WTC11 (cell line): Measurements from ENCODE around the gene SEL1L3. TPM values are rescaled to one million over a fixed set of nuclear protein-coding genes. Genes with fewer than 3 reads are reported as not detected.

Experiments
- ATAC-seq: fragments of 200-7000 bp; cut with Tn5 transposase; 2 replicates; pipeline ENCODE4 v1.10.0; 2021; ENCODE audit warnings: mild to moderate bottlenecking, moderate library complexity
- CTCF ChIA-PET: fragments of 300-600 bp; sonication (Branson Sonifier 250); formaldehyde crosslinking; loops from one replicate; lab custom pipeline; 2021; ENCODE audit warnings: antibody characterized with exemption; lab: Charles Lee
- POLR2A ChIA-PET: fragments of 350-600 bp; sonication (Branson Sonifier 250); formaldehyde crosslinking; loops from one replicate; lab custom pipeline; 2021; ENCODE audit warnings: antibody characterized with exemption; lab: Charles Lee
- DNase-seq: peaks from one replicate; pipeline ENCODE4 v3.0.0; 2021; ENCODE audit warnings: low spot score
- H3K27ac Mint-ChIP-seq: 2 replicates; pipeline ENCODE4 v1.8.0; 2021; ENCODE audit warnings: mixed read lengths
- H3K27me3 Mint-ChIP-seq: 2 replicates; pipeline ENCODE4 v1.8.0; 2021; ENCODE audit warnings: low read depth, mild to moderate bottlenecking, moderate library complexity, mixed read lengths
- H3K36me3 Mint-ChIP-seq: 2 replicates; pipeline ENCODE4 v1.8.0; 2021; ENCODE audit warnings: mixed read lengths
- H3K4me1 Mint-ChIP-seq: 2 replicates; pipeline ENCODE4 v1.8.0; 2022; ENCODE audit warnings: mixed read lengths
- H3K4me3 Mint-ChIP-seq: 2 replicates; pipeline ENCODE4 v1.8.0; 2021; ENCODE audit warnings: mild to moderate bottlenecking, moderate library complexity, mixed read lengths
- H3K9me3 Mint-ChIP-seq: 2 replicates; pipeline ENCODE4 v1.8.0; 2021; ENCODE audit warnings: mixed read lengths
- ATF1 ChIP-seq: sonication (generic); formaldehyde crosslinking; IDR thresholded peaks from 2 replicates; pipeline ENCODE4 v1.8.1; 2023; ENCODE audit warnings: mild to moderate bottlenecking, moderate library complexity, missing genetic modification reagents
- GABPB1 ChIP-seq: sonication (generic); formaldehyde crosslinking; IDR thresholded peaks from 2 replicates; pipeline ENCODE4 v1.8.1; 2023; ENCODE audit warnings: mild to moderate bottlenecking, missing genetic modification reagents
- SMAD3 ChIP-seq: sonication (generic); formaldehyde crosslinking; IDR thresholded peaks from 2 replicates; pipeline ENCODE4 v1.8.0; 2022; ENCODE audit warnings: missing genetic modification reagents, mild to moderate bottlenecking, borderline replicate concordance
- TEAD1 ChIP-seq: sonication (generic); formaldehyde crosslinking; IDR thresholded peaks from 2 replicates; pipeline ENCODE4 v1.8.0; 2022; ENCODE audit warnings: mild to moderate bottlenecking, missing genetic modification reagents
- ZNF423 ChIP-seq: fragments of 250-450 bp; sonication (Bioruptor Pico); IDR thresholded peaks from 2 replicates; pipeline ENCODE4 v2.1.2; 2022; ENCODE audit warnings: mild to moderate bottlenecking, moderate library complexity
- ZNF671 ChIP-seq: fragments of 250-450 bp; sonication (Bioruptor Pico); IDR thresholded peaks from 2 replicates; pipeline ENCODE4 v1.8.0; 2021; ENCODE audit warnings: mild to moderate bottlenecking
- total RNA-seq: library from RNA; stranded (reverse); gene quantifications from 3 replicates; pipeline ENCODE4 v1.2.3, GENCODE V29; 2021
- TF ChIP-seq, protein P1 (sequence below): fragments of 250-450 bp; sonication (Bioruptor Pico); IDR thresholded peaks from 2 replicates; pipeline ENCODE4 v2.1.2; 2022; ENCODE audit warnings: mild to moderate bottlenecking, moderate library complexity
- TF ChIP-seq, protein P2 (sequence below): sonication (generic); formaldehyde crosslinking; IDR thresholded peaks from 2 replicates; pipeline ENCODE4 v1.8.1; 2022; ENCODE audit warnings: low read depth, mild to moderate bottlenecking, moderate library complexity, missing genetic modification reagents, borderline replicate concordance
- TF ChIP-seq, protein P3 (sequence below): sonication (generic); formaldehyde crosslinking; IDR thresholded peaks from 2 replicates; pipeline ENCODE4 v1.8.0; 2023; ENCODE audit warnings: missing genetic modification reagents, mild to moderate bottlenecking, borderline replicate concordance
- TF ChIP-seq, protein P4 (sequence below): sonication (generic); formaldehyde crosslinking; IDR thresholded peaks from 2 replicates; pipeline ENCODE4 v1.8.1; 2023; ENCODE audit warnings: mild to moderate bottlenecking, missing genetic modification reagents
- TF ChIP-seq, protein P5 (sequence below): sonication (generic); formaldehyde crosslinking; IDR thresholded peaks from 2 replicates; pipeline ENCODE4 v1.8.0; 2022; ENCODE audit warnings: mild to moderate bottlenecking, missing genetic modification reagents
- TF ChIP-seq, protein P6 (sequence below): fragments of 250-450 bp; sonication (Bioruptor Pico); IDR thresholded peaks from 2 replicates; pipeline ENCODE4 v1.9.0; 2021; ENCODE audit warnings: mild to moderate bottlenecking, borderline replicate concordance
- TF ChIP-seq, protein P7 (sequence below): fragments of 250-450 bp; sonication (Bioruptor Pico); IDR thresholded peaks from 2 replicates; pipeline ENCODE4 v1.9.0; 2021; ENCODE audit warnings: moderate library complexity, mild to moderate bottlenecking, inconsistent platforms, borderline replicate concordance

The SEL1L3 gene
- total RNA-seq, 1 experiment from 2014 or later = 31.5 TPM

DNA sequence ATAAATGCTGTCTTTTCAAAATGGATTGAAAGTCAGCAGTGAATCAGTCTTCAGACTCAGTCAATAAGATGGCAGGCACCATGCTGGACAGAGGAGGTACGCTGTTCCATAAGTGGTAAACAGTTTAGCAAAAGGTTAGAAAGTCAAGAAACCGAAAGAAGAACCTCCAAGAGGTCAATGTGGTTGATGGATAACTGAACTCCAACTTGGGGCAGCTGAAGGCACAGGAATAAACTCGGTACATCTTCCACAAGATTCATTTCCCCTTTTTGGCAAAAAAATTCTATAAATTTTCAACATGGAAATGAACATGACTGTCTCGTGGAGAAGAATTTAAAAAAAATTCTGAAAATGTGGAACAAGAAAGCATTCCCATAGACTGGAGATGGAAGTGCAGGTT is 18.4 kb upstream of the SEL1L3 start:
- Mint-ChIP-seq H3K27ac (no peak overlapping the region), H3K9me3 (peaks cover 4% of the 10 kb centered on the region; the same call in 1 of the 2 replicates), H3K4me3 (no peak overlapping the region), H3K36me3 (no peaks in the 10 kb centered on the region), H3K4me1 (no peaks in the 10 kb centered on the region; the same call in 1 of the 2 replicates), H3K27me3 (no peaks in the 10 kb centered on the region)
- ChIA-PET CTCF (no interaction called here), POLR2A (no interaction called here)
- TF ChIP-seq ZNF671 = no peak
- TF ChIP-seq ZNF423 (CRISPR knock-in tag) = no peak
- TF ChIP-seq, protein P1, sequence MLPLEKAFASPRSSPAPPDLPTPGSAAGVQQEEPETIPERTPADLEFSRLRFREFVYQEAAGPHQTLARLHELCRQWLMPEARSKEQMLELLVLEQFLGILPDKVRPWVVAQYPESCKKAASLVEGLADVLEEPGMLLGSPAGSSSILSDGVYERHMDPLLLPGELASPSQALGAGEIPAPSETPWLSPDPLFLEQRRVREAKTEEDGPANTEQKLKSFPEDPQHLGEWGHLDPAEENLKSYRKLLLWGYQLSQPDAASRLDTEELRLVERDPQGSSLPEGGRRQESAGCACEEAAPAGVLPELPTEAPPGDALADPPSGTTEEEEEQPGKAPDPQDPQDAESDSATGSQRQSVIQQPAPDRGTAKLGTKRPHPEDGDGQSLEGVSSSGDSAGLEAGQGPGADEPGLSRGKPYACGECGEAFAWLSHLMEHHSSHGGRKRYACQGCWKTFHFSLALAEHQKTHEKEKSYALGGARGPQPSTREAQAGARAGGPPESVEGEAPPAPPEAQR (CRISPR knock-in tag) = no peak
- TF ChIP-seq ATF1 (CRISPR knock-in tag) = no peak
- no peak for TF ChIP-seq GABPB1
- TF ChIP-seq, protein P2, sequence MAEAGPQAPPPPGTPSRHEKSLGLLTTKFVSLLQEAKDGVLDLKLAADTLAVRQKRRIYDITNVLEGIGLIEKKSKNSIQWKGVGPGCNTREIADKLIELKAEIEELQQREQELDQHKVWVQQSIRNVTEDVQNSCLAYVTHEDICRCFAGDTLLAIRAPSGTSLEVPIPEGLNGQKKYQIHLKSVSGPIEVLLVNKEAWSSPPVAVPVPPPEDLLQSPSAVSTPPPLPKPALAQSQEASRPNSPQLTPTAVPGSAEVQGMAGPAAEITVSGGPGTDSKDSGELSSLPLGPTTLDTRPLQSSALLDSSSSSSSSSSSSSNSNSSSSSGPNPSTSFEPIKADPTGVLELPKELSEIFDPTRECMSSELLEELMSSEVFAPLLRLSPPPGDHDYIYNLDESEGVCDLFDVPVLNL (CRISPR knock-in tag) = no peak
- TF ChIP-seq SMAD3 (CRISPR knock-in tag) = no peak
- TF ChIP-seq, protein P3, sequence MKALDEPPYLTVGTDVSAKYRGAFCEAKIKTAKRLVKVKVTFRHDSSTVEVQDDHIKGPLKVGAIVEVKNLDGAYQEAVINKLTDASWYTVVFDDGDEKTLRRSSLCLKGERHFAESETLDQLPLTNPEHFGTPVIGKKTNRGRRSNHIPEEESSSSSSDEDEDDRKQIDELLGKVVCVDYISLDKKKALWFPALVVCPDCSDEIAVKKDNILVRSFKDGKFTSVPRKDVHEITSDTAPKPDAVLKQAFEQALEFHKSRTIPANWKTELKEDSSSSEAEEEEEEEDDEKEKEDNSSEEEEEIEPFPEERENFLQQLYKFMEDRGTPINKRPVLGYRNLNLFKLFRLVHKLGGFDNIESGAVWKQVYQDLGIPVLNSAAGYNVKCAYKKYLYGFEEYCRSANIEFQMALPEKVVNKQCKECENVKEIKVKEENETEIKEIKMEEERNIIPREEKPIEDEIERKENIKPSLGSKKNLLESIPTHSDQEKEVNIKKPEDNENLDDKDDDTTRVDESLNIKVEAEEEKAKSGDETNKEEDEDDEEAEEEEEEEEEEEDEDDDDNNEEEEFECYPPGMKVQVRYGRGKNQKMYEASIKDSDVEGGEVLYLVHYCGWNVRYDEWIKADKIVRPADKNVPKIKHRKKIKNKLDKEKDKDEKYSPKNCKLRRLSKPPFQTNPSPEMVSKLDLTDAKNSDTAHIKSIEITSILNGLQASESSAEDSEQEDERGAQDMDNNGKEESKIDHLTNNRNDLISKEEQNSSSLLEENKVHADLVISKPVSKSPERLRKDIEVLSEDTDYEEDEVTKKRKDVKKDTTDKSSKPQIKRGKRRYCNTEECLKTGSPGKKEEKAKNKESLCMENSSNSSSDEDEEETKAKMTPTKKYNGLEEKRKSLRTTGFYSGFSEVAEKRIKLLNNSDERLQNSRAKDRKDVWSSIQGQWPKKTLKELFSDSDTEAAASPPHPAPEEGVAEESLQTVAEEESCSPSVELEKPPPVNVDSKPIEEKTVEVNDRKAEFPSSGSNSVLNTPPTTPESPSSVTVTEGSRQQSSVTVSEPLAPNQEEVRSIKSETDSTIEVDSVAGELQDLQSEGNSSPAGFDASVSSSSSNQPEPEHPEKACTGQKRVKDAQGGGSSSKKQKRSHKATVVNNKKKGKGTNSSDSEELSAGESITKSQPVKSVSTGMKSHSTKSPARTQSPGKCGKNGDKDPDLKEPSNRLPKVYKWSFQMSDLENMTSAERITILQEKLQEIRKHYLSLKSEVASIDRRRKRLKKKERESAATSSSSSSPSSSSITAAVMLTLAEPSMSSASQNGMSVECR (CRISPR knock-in tag) = no peak
- TF ChIP-seq, protein P4, sequence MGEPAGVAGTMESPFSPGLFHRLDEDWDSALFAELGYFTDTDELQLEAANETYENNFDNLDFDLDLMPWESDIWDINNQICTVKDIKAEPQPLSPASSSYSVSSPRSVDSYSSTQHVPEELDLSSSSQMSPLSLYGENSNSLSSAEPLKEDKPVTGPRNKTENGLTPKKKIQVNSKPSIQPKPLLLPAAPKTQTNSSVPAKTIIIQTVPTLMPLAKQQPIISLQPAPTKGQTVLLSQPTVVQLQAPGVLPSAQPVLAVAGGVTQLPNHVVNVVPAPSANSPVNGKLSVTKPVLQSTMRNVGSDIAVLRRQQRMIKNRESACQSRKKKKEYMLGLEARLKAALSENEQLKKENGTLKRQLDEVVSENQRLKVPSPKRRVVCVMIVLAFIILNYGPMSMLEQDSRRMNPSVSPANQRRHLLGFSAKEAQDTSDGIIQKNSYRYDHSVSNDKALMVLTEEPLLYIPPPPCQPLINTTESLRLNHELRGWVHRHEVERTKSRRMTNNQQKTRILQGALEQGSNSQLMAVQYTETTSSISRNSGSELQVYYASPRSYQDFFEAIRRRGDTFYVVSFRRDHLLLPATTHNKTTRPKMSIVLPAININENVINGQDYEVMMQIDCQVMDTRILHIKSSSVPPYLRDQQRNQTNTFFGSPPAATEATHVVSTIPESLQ (CRISPR knock-in tag) = no peak
- TF ChIP-seq, protein P5, sequence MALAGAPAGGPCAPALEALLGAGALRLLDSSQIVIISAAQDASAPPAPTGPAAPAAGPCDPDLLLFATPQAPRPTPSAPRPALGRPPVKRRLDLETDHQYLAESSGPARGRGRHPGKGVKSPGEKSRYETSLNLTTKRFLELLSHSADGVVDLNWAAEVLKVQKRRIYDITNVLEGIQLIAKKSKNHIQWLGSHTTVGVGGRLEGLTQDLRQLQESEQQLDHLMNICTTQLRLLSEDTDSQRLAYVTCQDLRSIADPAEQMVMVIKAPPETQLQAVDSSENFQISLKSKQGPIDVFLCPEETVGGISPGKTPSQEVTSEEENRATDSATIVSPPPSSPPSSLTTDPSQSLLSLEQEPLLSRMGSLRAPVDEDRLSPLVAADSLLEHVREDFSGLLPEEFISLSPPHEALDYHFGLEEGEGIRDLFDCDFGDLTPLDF = no peak
- ATAC-seq = no peak
- DNase-seq = no peak

DNA sequence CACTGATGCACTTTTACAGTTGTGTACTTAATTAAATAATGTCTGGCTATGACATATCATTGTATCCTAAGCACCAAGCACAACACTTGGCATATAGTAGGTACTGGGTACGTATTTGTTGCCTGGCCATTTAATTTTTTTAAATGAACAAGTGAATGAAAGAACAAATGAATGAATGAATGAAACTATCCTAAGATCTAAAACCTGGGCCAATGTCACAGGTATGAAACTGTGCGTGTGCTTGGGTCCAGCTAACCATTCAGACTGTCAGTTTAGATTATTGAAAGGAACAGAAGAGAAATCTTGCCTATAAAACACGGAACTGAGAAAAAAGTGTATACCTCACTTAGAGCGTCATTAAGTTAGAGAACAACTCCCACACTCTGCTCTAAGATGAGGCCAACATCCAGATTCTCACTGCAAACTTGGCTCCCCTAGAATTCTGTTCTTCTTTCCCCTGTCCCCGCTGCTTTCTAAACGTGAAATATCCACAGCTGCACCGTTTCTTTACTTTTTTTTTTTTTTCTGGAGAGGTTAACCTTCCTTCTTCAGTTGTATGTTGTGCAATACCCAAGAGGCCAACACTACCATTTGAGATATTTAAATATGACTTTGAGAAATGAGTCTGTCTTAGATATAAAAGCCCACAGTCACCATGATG is 17.3 kb upstream of the SEL1L3 start:
- TF ChIP-seq, protein P6, sequence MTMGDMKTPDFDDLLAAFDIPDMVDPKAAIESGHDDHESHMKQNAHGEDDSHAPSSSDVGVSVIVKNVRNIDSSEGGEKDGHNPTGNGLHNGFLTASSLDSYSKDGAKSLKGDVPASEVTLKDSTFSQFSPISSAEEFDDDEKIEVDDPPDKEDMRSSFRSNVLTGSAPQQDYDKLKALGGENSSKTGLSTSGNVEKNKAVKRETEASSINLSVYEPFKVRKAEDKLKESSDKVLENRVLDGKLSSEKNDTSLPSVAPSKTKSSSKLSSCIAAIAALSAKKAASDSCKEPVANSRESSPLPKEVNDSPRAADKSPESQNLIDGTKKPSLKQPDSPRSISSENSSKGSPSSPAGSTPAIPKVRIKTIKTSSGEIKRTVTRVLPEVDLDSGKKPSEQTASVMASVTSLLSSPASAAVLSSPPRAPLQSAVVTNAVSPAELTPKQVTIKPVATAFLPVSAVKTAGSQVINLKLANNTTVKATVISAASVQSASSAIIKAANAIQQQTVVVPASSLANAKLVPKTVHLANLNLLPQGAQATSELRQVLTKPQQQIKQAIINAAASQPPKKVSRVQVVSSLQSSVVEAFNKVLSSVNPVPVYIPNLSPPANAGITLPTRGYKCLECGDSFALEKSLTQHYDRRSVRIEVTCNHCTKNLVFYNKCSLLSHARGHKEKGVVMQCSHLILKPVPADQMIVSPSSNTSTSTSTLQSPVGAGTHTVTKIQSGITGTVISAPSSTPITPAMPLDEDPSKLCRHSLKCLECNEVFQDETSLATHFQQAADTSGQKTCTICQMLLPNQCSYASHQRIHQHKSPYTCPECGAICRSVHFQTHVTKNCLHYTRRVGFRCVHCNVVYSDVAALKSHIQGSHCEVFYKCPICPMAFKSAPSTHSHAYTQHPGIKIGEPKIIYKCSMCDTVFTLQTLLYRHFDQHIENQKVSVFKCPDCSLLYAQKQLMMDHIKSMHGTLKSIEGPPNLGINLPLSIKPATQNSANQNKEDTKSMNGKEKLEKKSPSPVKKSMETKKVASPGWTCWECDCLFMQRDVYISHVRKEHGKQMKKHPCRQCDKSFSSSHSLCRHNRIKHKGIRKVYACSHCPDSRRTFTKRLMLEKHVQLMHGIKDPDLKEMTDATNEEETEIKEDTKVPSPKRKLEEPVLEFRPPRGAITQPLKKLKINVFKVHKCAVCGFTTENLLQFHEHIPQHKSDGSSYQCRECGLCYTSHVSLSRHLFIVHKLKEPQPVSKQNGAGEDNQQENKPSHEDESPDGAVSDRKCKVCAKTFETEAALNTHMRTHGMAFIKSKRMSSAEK (CRISPR knock-in tag) = no peak
- TF ChIP-seq, protein P7, sequence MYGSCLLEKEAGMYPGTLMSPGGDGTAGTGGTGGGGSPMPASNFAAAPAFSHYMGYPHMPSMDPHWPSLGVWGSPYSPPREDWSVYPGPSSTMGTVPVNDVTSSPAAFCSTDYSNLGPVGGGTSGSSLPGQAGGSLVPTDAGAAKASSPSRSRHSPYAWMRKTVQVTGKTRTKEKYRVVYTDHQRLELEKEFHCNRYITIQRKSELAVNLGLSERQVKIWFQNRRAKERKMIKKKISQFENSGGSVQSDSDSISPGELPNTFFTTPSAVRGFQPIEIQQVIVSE (CRISPR knock-in tag) = no peak
- TF ChIP-seq TEAD1 (CRISPR knock-in tag) = no peak
- TF ChIP-seq, all 79 proteins: peak for 0
- Mint-ChIP-seq H3K4me3 (no peak overlapping the region), H3K27me3 (no peaks in the 10 kb centered on the region; the same call in 1 of the 2 replicates), H3K4me1 (no peaks in the 10 kb centered on the region; the same call in 1 of the 2 replicates), H3K27ac (no peak overlapping the region), H3K9me3 (peaks cover 4% of the 10 kb centered on the region; the same call in 1 of the 2 replicates), H3K36me3 (no peaks in the 10 kb centered on the region)
- ChIA-PET POLR2A (no interaction called here), CTCF (no interaction called here)
- DNase-seq (no peak), ATAC-seq (no peak)
